Lung (tissue), 12 donors: Measurements from ENCODE around the gene AGBL4. TPM values are rescaled to one million over a fixed set of nuclear protein-coding genes. Genes with fewer than 3 reads are reported as not detected.
"Not testable (repeated sequence)": the region's sequence is repeated elsewhere in the genome, so short reads cannot be mapped to it uniquely, and the experiment has no call there.

Experiments used
- ATAC-seq: fragments of 200-7000 bp; cut with Tn5 transposase; one replicate; pipeline ENCODE4 v1.9.1; 2020; ENCODE audit warnings: moderate number of reproducible peaks; ENCODE audit not compliant: insufficient read depth, low FRiP score
- DNase-seq, 3 donors: peaks; one replicate each; pipeline ENCODE4 v3.0.0-alpha.2; 2013 to 2017
- H3K27ac ChIP-seq, 2 donors: one replicate each; pipeline ENCODE4 v1.5.1; 2013; ENCODE audit warnings: mild to moderate bottlenecking in 2 of 2, moderate library complexity in 2 of 2, control low read depth in 1 of 2, inconsistent platforms in 1 of 2, low read depth in 1 of 2, low read length in 1 of 2
- H3K27me3 ChIP-seq, 3 donors: one replicate each; pipeline ENCODE4 v1.5.1; 2013; ENCODE audit warnings: low read length in 2 of 3; ENCODE audit not compliant: control insufficient read depth in 3 of 3, insufficient read depth in 3 of 3
- H3K36me3 ChIP-seq, 4 donors: one replicate each; pipeline ENCODE4 v1.5.1; 2013; ENCODE audit warnings: low read length in 4 of 4, mild to moderate bottlenecking in 1 of 4, moderate library complexity in 1 of 4; ENCODE audit not compliant: control insufficient read depth in 4 of 4, insufficient read depth in 4 of 4
- H3K4me1 ChIP-seq, 5 donors: one replicate each; pipeline ENCODE4 v1.5.1; 2013; ENCODE audit warnings: low read length in 5 of 5, mild to moderate bottlenecking in 2 of 5, moderate library complexity in 1 of 5; ENCODE audit not compliant: control insufficient read depth in 5 of 5, insufficient read depth in 5 of 5
- H3K4me3 ChIP-seq: one replicate; pipeline ENCODE4 v1.5.1; 2013; ENCODE audit warnings: mild to moderate bottlenecking, control low read depth, moderate library complexity
- H3K9ac ChIP-seq, 2 donors: one replicate each; pipeline ENCODE4 v1.5.1; 2013; ENCODE audit warnings: low read length in 2 of 2, control low read depth in 1 of 2; ENCODE audit not compliant: insufficient read depth in 1 of 2
- H3K9me3 ChIP-seq, 4 donors: one replicate each; pipeline ENCODE4 v1.5.1; 2013; ENCODE audit warnings: low read length in 3 of 4, mild to moderate bottlenecking in 1 of 4, moderate library complexity in 1 of 4; ENCODE audit not compliant: control insufficient read depth in 4 of 4, insufficient read depth in 3 of 4
- CTCF ChIP-seq: IDR thresholded peaks from 2 replicates; pipeline ENCODE4 v1.5.1; 2012; ENCODE audit warnings: mild to moderate bottlenecking; ENCODE audit errors: control extremely low read depth, extremely low read depth
- WGBS, 2 donors: extraction: QIAGEN DNeasy Blood & Tissue Kit; methylation state at CpG; one replicate each; pipeline ENCODE4 v1.1.7; 2013; 5-methylcytosine and 5-hydroxymethylcytosine counted together
- polyA plus RNA-seq, 2 donors: library from polyadenylated mRNA; stranded (reverse); fragments of 200-250 nt; gene quantifications; one replicate each; pipeline ENCODE4 v1.2.1, GENCODE V29; 2013
- total RNA-seq, 2 donors: library from RNA; depleted of rRNA in 1 of 2; stranded (reverse); fragments of >200 nt in 1 of 2; gene quantifications; one replicate each; pipeline ENCODE4 v1.2.1, GENCODE V29; 2014 to 2021
- donor health status: control.
- donor health status: control.
- donor health status: Bipolar disorder and iron deficiency.
- donor health status: healthy.
- donor health status: DM: yes; HTN: yes; CAD: no.

The AGBL4 gene
- total and polyA plus RNA-seq, 4 donors, result 0.24 to 7.5 (median 2.6) TPM

DNA sequence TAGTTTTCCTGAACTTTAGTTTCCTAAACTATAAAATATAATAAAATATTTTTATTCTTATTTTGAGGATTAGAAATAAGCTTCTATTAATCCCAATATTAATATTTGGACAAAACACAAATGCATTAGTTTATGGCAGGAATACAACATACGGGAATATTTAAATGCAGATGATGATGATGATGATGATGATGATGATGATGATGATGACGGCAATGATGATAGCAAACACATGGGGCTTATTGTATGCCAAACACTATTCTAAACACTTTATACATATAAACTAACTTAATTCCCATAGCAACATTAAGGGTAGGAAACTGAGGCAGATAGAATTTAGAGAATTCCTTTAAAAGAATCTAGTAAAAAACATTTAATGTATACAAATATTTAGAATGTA is 705.5 kb downstream of the AGBL4 start:
- Histone ChIP-seq H3K27ac (no peak overlapping the region), H3K36me3 (no peaks in the 10 kb centered on the region), H3K9me3 (peaks cover 0 to 4% (median 0%) of the 10 kb centered on the region in 4 donors), H3K9ac (no peak overlapping the region), H3K4me1 (no peaks in the 10 kb centered on the region), H3K4me3 (no peak overlapping the region), H3K27me3 (no peaks in the 10 kb centered on the region)
- no peak for ATAC-seq
- no peak for TF ChIP-seq CTCF
- WGBS, 2 donors, result 85 to 89% methylated on average over 2 of the region's 2 CpGs
- DNase-seq, result peak in 1 of 3 donors; percentile 34

GRCh38 chr1:49307457-49307856 is 716.3 kb downstream of the AGBL4 start:
- H3K9me3 ChIP-seq, result no peaks in the 10 kb centered on the region
- ATAC-seq (no peak), DNase-seq (no peak)
- TF ChIP-seq CTCF, result no peak
- H3K27me3 ChIP-seq, result no peaks in the 10 kb centered on the region
- no peaks in the 10 kb centered on the region for H3K4me1 ChIP-seq
- H3K27ac ChIP-seq, result no peak overlapping the region
- no peak overlapping the region for H3K4me3 ChIP-seq
- no peak overlapping the region for H3K9ac ChIP-seq
- no peaks in the 10 kb centered on the region for H3K36me3 ChIP-seq

DNA sequence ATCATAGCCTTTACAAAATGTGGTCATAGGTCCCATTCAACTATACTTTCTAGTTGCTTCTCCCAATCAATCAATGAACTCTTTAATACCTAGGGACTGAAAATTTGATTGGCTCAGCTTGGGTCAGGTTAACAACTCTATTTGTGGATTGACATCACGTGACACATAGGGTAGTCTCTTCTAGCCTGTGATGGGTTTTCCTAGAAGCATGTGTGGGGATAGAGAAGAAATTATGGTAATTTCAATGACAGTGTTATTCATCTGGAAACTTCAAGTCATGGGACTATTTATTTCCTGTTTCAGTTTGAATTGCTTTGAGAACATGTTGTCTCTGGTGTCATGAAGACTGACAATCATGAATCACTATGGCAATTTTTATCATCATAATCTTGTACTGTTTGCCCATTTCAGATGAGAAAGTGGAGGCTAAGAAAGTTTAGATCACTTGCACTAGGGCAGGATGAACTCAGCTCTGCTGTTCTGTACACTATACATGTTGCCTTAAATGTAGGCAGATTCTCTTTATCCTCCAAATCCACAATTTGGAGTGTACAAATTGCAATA is 717.2 kb downstream of the AGBL4 start:
- 67 to 78% methylated on average over 1 of the region's 1 CpG for WGBS, 2 donors
- TF ChIP-seq CTCF, result no peak
- H3K9me3 ChIP-seq, result no peaks in the 10 kb centered on the region
- no peaks in the 10 kb centered on the region for H3K4me1 ChIP-seq
- DNase-seq (no peak), ATAC-seq (no peak)
- no peak overlapping the region for H3K4me3 ChIP-seq
- H3K36me3 ChIP-seq, result no peaks in the 10 kb centered on the region
- no peak overlapping the region for H3K27ac ChIP-seq
- no peaks in the 10 kb centered on the region for H3K27me3 ChIP-seq
- no peak overlapping the region for H3K9ac ChIP-seq

DNA sequence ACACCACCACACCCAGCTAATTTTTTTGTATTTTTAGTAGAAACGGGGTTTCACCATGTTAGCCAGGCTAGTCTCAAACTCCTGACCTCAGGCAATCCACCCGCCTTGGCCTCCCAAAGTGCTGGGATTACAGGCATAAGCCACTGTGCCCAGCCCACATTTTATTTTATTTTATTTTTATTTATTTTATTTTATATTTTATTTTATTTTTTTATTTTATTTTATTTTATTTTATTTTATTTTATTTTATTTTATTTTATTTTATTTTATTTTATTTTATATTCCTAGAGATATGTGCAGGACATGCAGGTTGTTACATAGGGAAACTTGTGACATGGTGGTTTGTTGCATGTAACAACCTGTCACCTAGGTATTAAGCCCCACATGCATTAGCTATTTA is 721.4 kb downstream of the AGBL4 start:
- H3K9me3 ChIP-seq, H3K4me1 ChIP-seq, DNase-seq, H3K36me3 ChIP-seq, H3K27me3 ChIP-seq, H3K27ac ChIP-seq, ATAC-seq, H3K9ac ChIP-seq, H3K4me3 ChIP-seq: not testable (repeated sequence)
- WGBS, 2 donors, result 79 to 92% methylated on average over 2 of the region's 2 CpGs
